ENCODE results near the gene ARL4D. TPM values are rescaled to one million over a fixed set of nuclear protein-coding genes. Genes with fewer than 3 reads are reported as not detected.
A peak's percentile ranks its signal among the peaks of the same experiment; 100 is the strongest.

Gene ARL4D
- total and polyA plus RNA-seq, 9 donors = 6.2 to 34.1 (median 18.9) TPM

- DNase-seq = no peak
- no peaks in the 10 kb centered on the region for H3K27me3 ChIP-seq
- TF ChIP-seq CTCF (IDR thresholded peaks at IDR 0.05) = no peak
- no peak for TF ChIP-seq EP300 (IDR thresholded peaks at IDR 0.05)
- no peak for TF ChIP-seq POLR2A (IDR thresholded peaks at IDR 0.05)
- intact Hi-C loops (cut with DNase I) = no loop called here
- H3K4me1 ChIP-seq (ENCODE audit: insufficient read depth) = no peaks in the 10 kb centered on the region
- WGBS, 3 donors = 96 to 98% (median 97%) methylated on average over 5 of the region's 5 CpGs
- H3K9me3 ChIP-seq = no peaks in the 10 kb centered on the region
- H3K4me3 ChIP-seq = no peak overlapping the region
- H3K36me3 ChIP-seq = no peaks in the 10 kb centered on the region
- no peak overlapping the region for H3K27ac ChIP-seq
Measured at GRCh38 chr17:43446773-43447172, 48.0 kb downstream of the ARL4D start.

DNA sequence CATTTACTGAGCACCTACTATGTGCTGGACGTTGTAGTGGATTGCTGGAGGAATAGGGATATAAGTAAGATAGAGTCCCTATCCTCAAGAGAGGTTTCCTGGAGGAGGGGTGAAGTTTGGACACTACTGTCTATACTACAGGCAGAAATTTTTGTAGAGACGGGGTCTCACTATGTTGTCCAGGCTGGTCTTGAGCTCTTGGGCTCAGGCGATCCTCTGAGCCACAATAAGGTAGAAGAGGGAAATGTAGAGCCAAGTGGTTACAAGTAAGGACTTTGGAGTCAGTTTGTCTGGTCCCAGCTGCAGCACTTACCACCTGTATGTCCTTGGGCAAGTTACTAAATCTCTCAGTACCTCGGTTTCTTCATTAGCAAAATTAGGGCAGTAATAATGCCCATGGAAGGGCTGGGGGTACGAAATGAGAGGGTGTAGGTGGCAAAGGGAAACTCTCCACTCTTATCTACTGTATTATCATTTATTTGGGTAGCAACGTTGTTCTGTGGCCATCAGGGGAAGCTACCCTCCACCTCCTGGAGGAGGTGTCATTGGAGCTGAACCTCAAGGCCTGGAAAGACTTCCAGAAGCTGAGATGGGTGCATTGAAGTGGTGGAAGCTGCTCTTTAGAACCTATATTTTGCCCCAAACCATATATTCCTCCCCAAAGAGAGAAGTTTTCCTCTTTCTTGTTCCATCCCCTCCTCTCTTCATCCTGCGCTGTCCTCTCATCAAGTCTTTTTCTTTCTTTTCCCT is 50.1 kb downstream of the ARL4D start:
- Histone ChIP-seq H3K4me3 (no peak overlapping the region), H3K9me3 (no peaks in the 10 kb centered on the region), H3K4me1 (ENCODE audit: insufficient read depth) (no peaks in the 10 kb centered on the region), H3K27ac (no peak overlapping the region), H3K27me3 (no peaks in the 10 kb centered on the region), H3K36me3 (no peaks in the 10 kb centered on the region)
- no peak for DNase-seq
- 76 to 77% (median 76%) methylated on average over 7 of the region's 7 CpGs for WGBS, 3 donors
- TF ChIP-seq EP300 (IDR thresholded peaks at IDR 0.05) (no peak), POLR2A (IDR thresholded peaks at IDR 0.05) (no peak), CTCF (IDR thresholded peaks at IDR 0.05) (no peak)
- intact Hi-C loops (cut with DNase I) = no loop called here

DNA sequence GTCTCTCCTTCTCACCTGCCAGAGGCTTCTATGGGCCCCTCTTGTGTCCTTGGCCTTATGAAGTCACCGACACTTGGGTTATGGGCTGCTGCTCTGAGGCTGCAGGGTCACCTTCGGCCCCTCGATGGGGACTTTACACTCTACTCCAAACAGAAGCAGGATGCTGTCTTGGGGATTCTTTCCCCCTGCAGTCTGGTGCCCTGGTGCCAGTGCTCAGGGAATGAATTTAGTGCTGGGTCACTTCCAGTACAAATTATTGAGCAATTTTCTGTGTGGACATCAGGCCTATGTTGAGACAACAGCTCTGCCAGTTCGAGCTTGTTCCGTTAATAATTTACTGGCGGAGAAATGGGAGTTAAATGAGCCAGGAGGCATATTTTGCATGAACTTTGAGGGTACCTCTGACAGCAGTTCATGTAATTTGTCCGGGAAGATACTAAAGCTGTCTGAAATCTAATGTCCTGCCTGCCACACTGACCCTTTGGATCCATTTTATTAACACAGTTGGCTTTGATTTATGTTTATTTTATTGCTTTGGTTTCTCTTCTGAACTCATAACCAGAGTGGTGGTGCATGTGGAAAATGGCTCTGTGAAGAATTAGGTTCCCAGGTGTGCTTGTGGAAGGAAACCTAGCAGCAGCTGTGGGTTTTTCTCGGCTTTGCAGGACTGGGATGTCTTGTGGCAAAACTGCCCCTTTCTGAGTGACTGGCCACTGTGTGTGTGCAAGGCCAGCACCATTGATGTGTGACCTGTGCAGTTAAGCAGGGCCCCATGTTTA is 50.9 kb downstream of the ARL4D start:
- TF ChIP-seq EP300 (IDR thresholded peaks at IDR 0.05) (no peak), POLR2A (IDR thresholded peaks at IDR 0.05) (no peak), CTCF (IDR thresholded peaks at IDR 0.05) (no peak)
- Histone ChIP-seq H3K27me3 (no peaks in the 10 kb centered on the region), H3K4me3 (no peak overlapping the region), H3K4me1 (ENCODE audit: insufficient read depth) (no peaks in the 10 kb centered on the region), H3K27ac (no peak overlapping the region), H3K9me3 (no peaks in the 10 kb centered on the region), H3K36me3 (no peaks in the 10 kb centered on the region)
- WGBS, 3 donors = 53 to 62% (median 61%) methylated on average over 8 of the region's 8 CpGs
- DNase-seq = no peak
- intact Hi-C loops (cut with DNase I) = no loop called here

MicroRNAs encoded within 50 kb of the gene (microRNA counts, 767-probe panel; counts per million panel counts)
- 530 counts per million, percentile 78 among the panel's probes with 10 or more counts for microRNA hsa-miR-2117

Small RNA genes within 50 kb of the gene (small RNA-seq; reads per million reads assigned to genes)
- gene RNU6-1137P = not detected
- gene RNU6-406P = not detected
- not detected for gene RNU6-470P

Other genes with a start within 250 kb of the ARL4D start
- gene NBR1, start 227.8 kb upstream of the ARL4D start, total RNA-seq = 10 to 100 TPM; 58.2 to 89.1 (median 78.6) TPM
- gene NBR1, start 227.8 kb upstream of the ARL4D start, polyA plus RNA-seq = 100 to 1,000 TPM in 1 of 2 donors, 10 to 100 TPM in 1; 60.3 to 124 TPM
- gene TMEM106A, start 187.1 kb upstream of the ARL4D start, total RNA-seq = 10 to 100 TPM in 5 of 7 donors, 1 to 10 TPM in 2; 1.5 to 23.4 (median 15.0) TPM
- 10 to 100 TPM in 1 of 2 donors, 1 to 10 TPM in 1; 5.6 to 11.4 TPM for gene TMEM106A, start 187.1 kb upstream of the ARL4D start, polyA plus RNA-seq
- under 1 TPM in 4 of 7 donors, not detected in 3; 0.27 to 0.57 (median 0.34) TPM for gene CCDC200, start 170.4 kb upstream of the ARL4D start, total RNA-seq
- under 1 TPM in 1 of 2 donors, not detected in 1; 0.12 TPM for gene CCDC200, start 170.4 kb upstream of the ARL4D start, polyA plus RNA-seq
- over 10,000 TPM in 1 of 7 donors, 1,000 to 10,000 TPM in 4, not detected in 2; 2,710 to 10,212 (median 7,317) TPM for gene RNU2-1, start 165.0 kb upstream of the ARL4D start, total RNA-seq
- not detected for gene RNU2-1, start 165.0 kb upstream of the ARL4D start, polyA plus RNA-seq
- 10 to 100 TPM; 15.9 to 55.1 (median 37.3) TPM for gene DHX8, start 85.0 kb downstream of the ARL4D start, total RNA-seq
- gene DHX8, start 85.0 kb downstream of the ARL4D start, polyA plus RNA-seq = 10 to 100 TPM; 14.6 to 35.4 TPM
- 1 to 10 TPM in 3 of 7 donors, under 1 TPM in 3, not detected in 1; 0.25 to 5.3 (median 1.1) TPM for gene ETV4, start 147.3 kb downstream of the ARL4D start, total RNA-seq
- gene ETV4, start 147.3 kb downstream of the ARL4D start, polyA plus RNA-seq = under 1 TPM; 0.33 to 0.39 TPM